Kidney (tissue), 11 donors: ENCODE data around the gene POTEM. TPM values are rescaled to one million over a fixed set of nuclear protein-coding genes. Genes with fewer than 3 reads are reported as not detected.
"Not testable (repeated sequence)": the region's sequence is repeated elsewhere in the genome, so short reads cannot be mapped to it uniquely, and the experiment has no call there.

ENCODE experiments used
- DNase-seq, 5 donors: peaks; one replicate each; pipeline ENCODE4 v3.0.0-alpha.2; 2013 to 2020
- FAIRE-seq: peaks from 2 replicates; lab custom pipeline; 2012; peaks lifted over from hg19 to GRCh38; lab: Jason Lieb, UNC
- H3K27ac ChIP-seq, 2 donors: one replicate each; pipeline ENCODE4 v1.7.0; 2013; ENCODE audit warnings: low read depth in 2 of 2, low read length in 2 of 2, inconsistent platforms in 1 of 2
- H3K27me3 ChIP-seq: one replicate; pipeline ENCODE4 v1.7.1; 2013; ENCODE audit warnings: low read length, inconsistent platforms; ENCODE audit not compliant: control insufficient read depth, insufficient read depth
- H3K36me3 ChIP-seq, 3 donors: one replicate each; pipeline versions ENCODE4 v1.7.0 to v1.7.1; 2013; ENCODE audit warnings: low read length in 3 of 3, control low read depth in 1 of 3, inconsistent platforms in 1 of 3; ENCODE audit not compliant: insufficient read depth in 3 of 3, control insufficient read depth in 2 of 3
- H3K4me1 ChIP-seq, 3 donors: one replicate each; pipeline versions ENCODE4 v1.7.0 to v1.7.1; 2013; ENCODE audit warnings: low read length in 3 of 3, inconsistent platforms in 1 of 3, low read depth in 1 of 3; ENCODE audit not compliant: control insufficient read depth in 2 of 3, insufficient read depth in 2 of 3
- H3K4me3 ChIP-seq, 3 donors: one replicate each; pipeline versions ENCODE4 v1.7.0 to v1.8.1; 2013; ENCODE audit warnings: low read length in 3 of 3, control low read depth in 1 of 3, inconsistent platforms in 1 of 3
- H3K9ac ChIP-seq, 3 donors: one replicate each; pipeline versions ENCODE4 v1.7.0 to v1.7.1; 2013; ENCODE audit warnings: low read length in 3 of 3, control low read depth in 1 of 3, inconsistent platforms in 1 of 3
- H3K9me3 ChIP-seq, 3 donors: one replicate each; pipeline versions ENCODE4 v1.7.0 to v1.7.1; 2013; ENCODE audit warnings: low read length in 3 of 3, control low read depth in 1 of 3, inconsistent platforms in 1 of 3; ENCODE audit not compliant: control insufficient read depth in 2 of 3, insufficient read depth in 1 of 3
- intact Hi-C: fragments of 100-400 bp; cut with DNase I; formaldehyde crosslinking; loops from one replicate; pipeline ENCODE4 v1.11.1; 2022
- polyA plus RNA-seq: library from polyadenylated mRNA; stranded (reverse); fragments of 350-450 nt; fragmentation: Illumina TruSeq; extraction: RNeasy Lipid Tissue Mini Kit (QIAGEN cat#74804); gene quantifications from one replicate; pipeline ENCODE4 v1.2.3, GENCODE V29; 2014; ENCODE audit warnings: low read depth, low replicate concordance; ENCODE audit not compliant: insufficient read depth
- total RNA-seq: library from RNA; stranded (reverse); fragmentation: NEBNext Ultra II Directional; extraction: Animal tissue kit (Norgen Biotek cat#: 25700); gene quantifications from one replicate; pipeline ENCODE4 v1.2.1, GENCODE V29; 2021
- donor health status: control.
- donor health status: control.
- donor health status: DM: yes; HTN: yes; CAD: no.
- donor health status: Normal renal cell carcinoma (clear cell type).

Gene POTEM
- total and polyA plus RNA-seq, 2 donors from 2014 or later: not detected

- DNase-seq, H3K27ac ChIP-seq, FAIRE-seq, intact Hi-C loops, H3K9ac ChIP-seq, H3K27me3 ChIP-seq, H3K4me3 ChIP-seq, H3K4me1 ChIP-seq, H3K9me3 ChIP-seq, H3K36me3 ChIP-seq: not testable (repeated sequence)
These were observed 11.4 kb upstream of the POTEM start for GRCh38 chr14:18955816-18956215.

- H3K9ac ChIP-seq, DNase-seq, H3K27ac ChIP-seq, H3K36me3 ChIP-seq, H3K27me3 ChIP-seq, intact Hi-C loops, H3K4me1 ChIP-seq, H3K4me3 ChIP-seq, H3K9me3 ChIP-seq, FAIRE-seq: not testable (repeated sequence)
These were observed 5.7 kb upstream of the POTEM start for GRCh38 chr14:18961576-18961975.

GRCh38 chr14:18962143-18962542 is 5.1 kb upstream of the POTEM start:
- H3K4me3 ChIP-seq, DNase-seq, H3K4me1 ChIP-seq, H3K27ac ChIP-seq, FAIRE-seq, H3K9ac ChIP-seq, H3K36me3 ChIP-seq, intact Hi-C loops, H3K27me3 ChIP-seq, H3K9me3 ChIP-seq: not testable (repeated sequence)

- DNase-seq, intact Hi-C loops, H3K4me3 ChIP-seq, FAIRE-seq, H3K9me3 ChIP-seq, H3K9ac ChIP-seq, H3K4me1 ChIP-seq, H3K27ac ChIP-seq, H3K36me3 ChIP-seq, H3K27me3 ChIP-seq: not testable (repeated sequence)
These were observed 4.0 kb upstream of the POTEM start for GRCh38 chr14:18963276-18963675.

- DNase-seq, H3K36me3 ChIP-seq, H3K9ac ChIP-seq, H3K4me3 ChIP-seq, intact Hi-C loops, H3K4me1 ChIP-seq, H3K27ac ChIP-seq, FAIRE-seq, H3K9me3 ChIP-seq, H3K27me3 ChIP-seq: not testable (repeated sequence)
These were observed 2.4 kb upstream of the POTEM start for GRCh38 chr14:18964878-18965277.

GRCh38 chr14:19002566-19002965 is 35.3 kb downstream of the POTEM start:
- H3K36me3 ChIP-seq, FAIRE-seq, intact Hi-C loops, H3K27me3 ChIP-seq, DNase-seq, H3K9me3 ChIP-seq, H3K27ac ChIP-seq, H3K9ac ChIP-seq, H3K4me1 ChIP-seq, H3K4me3 ChIP-seq: not testable (repeated sequence)

- H3K4me1 ChIP-seq, H3K27ac ChIP-seq, H3K27me3 ChIP-seq, H3K36me3 ChIP-seq, H3K9me3 ChIP-seq, intact Hi-C loops, FAIRE-seq, DNase-seq, H3K4me3 ChIP-seq, H3K9ac ChIP-seq: not testable (repeated sequence)
These were observed 39.3 kb downstream of the POTEM start for GRCh38 chr14:19006490-19006889.

GRCh38 chr14:19007678-19008077 is 40.4 kb downstream of the POTEM start:
- H3K36me3 ChIP-seq, intact Hi-C loops, H3K4me1 ChIP-seq, H3K9ac ChIP-seq, FAIRE-seq, H3K4me3 ChIP-seq, DNase-seq, H3K27ac ChIP-seq, H3K27me3 ChIP-seq, H3K9me3 ChIP-seq: not testable (repeated sequence)

- peak in 1 of 5 donors; percentile 4 for DNase-seq
These were observed 43.8 kb downstream of the POTEM start for GRCh38 chr14:19011029-19011428.

More at GRCh38 chr14:19011029-19011428, 43.8 kb downstream of the POTEM start:
- intact Hi-C loops, H3K9ac ChIP-seq, H3K4me1 ChIP-seq, FAIRE-seq, H3K4me3 ChIP-seq, H3K27me3 ChIP-seq, H3K36me3 ChIP-seq, H3K27ac ChIP-seq, H3K9me3 ChIP-seq: not testable (repeated sequence)
